Thymus (tissue), 11 donors: Measurements from ENCODE around the gene KNDC1. TPM values are rescaled to one million over a fixed set of nuclear protein-coding genes. Genes with fewer than 3 reads are reported as not detected.

Experiments
- DNase-seq, 9 donors: peaks; one replicate each; pipeline ENCODE4 v3.0.0-alpha.2; 2013; ENCODE audit warnings: low spot score in 9 of 9, low read depth in 6 of 9, missing footprints in 1 of 9
- H3K27ac ChIP-seq, 2 donors: one replicate each; pipeline ENCODE4 v1.5.1; 2013; ENCODE audit warnings: control low read depth in 1 of 2, low read depth in 1 of 2, low read length in 1 of 2, mild to moderate bottlenecking in 1 of 2, moderate library complexity in 1 of 2
- H3K27me3 ChIP-seq, 2 donors: one replicate each; pipeline ENCODE4 v1.5.1; 2013; ENCODE audit warnings: low read length in 1 of 2; ENCODE audit not compliant: control insufficient read depth in 2 of 2, insufficient read depth in 1 of 2
- H3K36me3 ChIP-seq, 2 donors: one replicate each; pipeline ENCODE4 v1.5.1; 2013; ENCODE audit warnings: low read length in 1 of 2, mild to moderate bottlenecking in 1 of 2, moderate library complexity in 1 of 2; ENCODE audit not compliant: control insufficient read depth in 2 of 2, insufficient read depth in 2 of 2
- H3K4me1 ChIP-seq, 2 donors: one replicate each; pipeline ENCODE4 v1.5.1; 2013; ENCODE audit warnings: low read length in 2 of 2; ENCODE audit not compliant: control insufficient read depth in 2 of 2, insufficient read depth in 2 of 2
- H3K4me3 ChIP-seq, 2 donors: one replicate each; pipeline ENCODE4 v1.5.1; 2013; ENCODE audit warnings: low read length in 2 of 2, control low read depth in 1 of 2, mild to moderate bottlenecking in 1 of 2
- H3K9me3 ChIP-seq, 2 donors: one replicate each; pipeline ENCODE4 v1.5.1; 2013; ENCODE audit warnings: low read length in 1 of 2, mild to moderate bottlenecking in 1 of 2; ENCODE audit not compliant: control insufficient read depth in 2 of 2, insufficient read depth in 1 of 2
- WGBS: extraction: QIAGEN DNeasy Blood & Tissue Kit; methylation state at CpG from one replicate; pipeline ENCODE4 v1.1.7; 2013; 5-methylcytosine and 5-hydroxymethylcytosine counted together
- polyA plus RNA-seq: library from polyadenylated mRNA; stranded (reverse); fragments of 200-250 nt; gene quantifications from one replicate; pipeline ENCODE4 v1.2.3, GENCODE V29; 2013
- total RNA-seq: library from RNA; stranded (reverse); fragments of 120-200 nt; gene quantifications from one replicate; pipeline ENCODE4 v1.2.4, GENCODE V29; 2013
- donor health status: healthy.

Gene KNDC1
- total and polyA plus RNA-seq, 2 donors = 0.02 to 0.19 TPM

GRCh38 chr10:133185916-133186315 lies 25.9 kb downstream of the KNDC1 start:
- 79% methylated on average over 27 of the region's 27 CpGs for WGBS
- no peak for DNase-seq
- H3K9me3 ChIP-seq = no peaks in the 10 kb centered on the region
- H3K4me1 ChIP-seq = no peaks in the 10 kb centered on the region
- H3K27ac ChIP-seq = no peak overlapping the region
- no peaks in the 10 kb centered on the region for H3K27me3 ChIP-seq
- no peaks in the 10 kb centered on the region for H3K36me3 ChIP-seq
- no peak overlapping the region for H3K4me3 ChIP-seq

- no peak for DNase-seq
- Histone ChIP-seq H3K36me3 (no peaks in the 10 kb centered on the region), H3K9me3 (no peaks in the 10 kb centered on the region), H3K4me3 (no peak overlapping the region), H3K27me3 (peaks cover 0 to under 1% of the 10 kb centered on the region in 2 donors), H3K4me1 (no peaks in the 10 kb centered on the region), H3K27ac (no peak overlapping the region)
- 86% methylated on average over 34 of the region's 34 CpGs for WGBS
Measured at GRCh38 chr10:133186416-133187090, 26.5 kb downstream of the KNDC1 start.

- Histone ChIP-seq H3K36me3 (no peaks in the 10 kb centered on the region), H3K4me1 (no peaks in the 10 kb centered on the region), H3K4me3 (no peak overlapping the region), H3K9me3 (no peaks in the 10 kb centered on the region), H3K27ac (no peak overlapping the region), H3K27me3 (peaks cover 0 to 2% of the 10 kb centered on the region in 2 donors)
- WGBS = 92% methylated on average over 38 of the region's 38 CpGs
- no peak for DNase-seq
Measured at GRCh38 chr10:133187091-133187905, 27.3 kb downstream of the KNDC1 start.

- peaks cover 0 to 2% of the 10 kb centered on the region in 2 donors for H3K27me3 ChIP-seq
- no peak overlapping the region for H3K27ac ChIP-seq
- H3K9me3 ChIP-seq = no peaks in the 10 kb centered on the region
- WGBS = 92% methylated on average over 38 of the region's 38 CpGs
- DNase-seq = no peak
- no peak overlapping the region for H3K4me3 ChIP-seq
- H3K4me1 ChIP-seq = no peaks in the 10 kb centered on the region
- H3K36me3 ChIP-seq = no peaks in the 10 kb centered on the region
Measured at GRCh38 chr10:133187906-133188681, 28.1 kb downstream of the KNDC1 start.

GRCh38 chr10:133189256-133189655 lies 29.2 kb downstream of the KNDC1 start:
- H3K4me1 ChIP-seq = no peaks in the 10 kb centered on the region
- H3K27ac ChIP-seq = no peak overlapping the region
- 93% methylated on average over 22 of the region's 22 CpGs for WGBS
- H3K27me3 ChIP-seq = peaks cover 0 to 2% of the 10 kb centered on the region in 2 donors
- H3K4me3 ChIP-seq = no peak overlapping the region
- no peak for DNase-seq
- H3K9me3 ChIP-seq = no peaks in the 10 kb centered on the region
- H3K36me3 ChIP-seq = no peaks in the 10 kb centered on the region

- H3K27ac ChIP-seq = no peak overlapping the region
- WGBS = 93% methylated on average over 14 of the region's 14 CpGs
- DNase-seq = no peak
- no peak overlapping the region for H3K4me3 ChIP-seq
- H3K36me3 ChIP-seq = no peaks in the 10 kb centered on the region
- no peaks in the 10 kb centered on the region for H3K4me1 ChIP-seq
- H3K9me3 ChIP-seq = no peaks in the 10 kb centered on the region
- H3K27me3 ChIP-seq = peaks cover 0 to 2% of the 10 kb centered on the region in 2 donors
Measured at GRCh38 chr10:133189726-133190125, 29.7 kb downstream of the KNDC1 start.

- H3K4me3 ChIP-seq = no peak overlapping the region
- peaks cover 0 to 2% of the 10 kb centered on the region in 2 donors for H3K27me3 ChIP-seq
- no peaks in the 10 kb centered on the region for H3K4me1 ChIP-seq
- H3K36me3 ChIP-seq = no peaks in the 10 kb centered on the region
- no peak overlapping the region for H3K27ac ChIP-seq
- DNase-seq = no peak
- H3K9me3 ChIP-seq = no peaks in the 10 kb centered on the region
- 98% methylated on average over 10 of the region's 10 CpGs for WGBS
Measured at GRCh38 chr10:133190225-133190624, 30.2 kb downstream of the KNDC1 start.

- Histone ChIP-seq H3K4me3 (no peak overlapping the region), H3K27me3 (peaks cover 0 to 2% of the 10 kb centered on the region in 2 donors), H3K27ac (no peak overlapping the region), H3K9me3 (no peaks in the 10 kb centered on the region), H3K36me3 (no peaks in the 10 kb centered on the region), H3K4me1 (no peaks in the 10 kb centered on the region)
- 93% methylated on average over 4 of the region's 4 CpGs for WGBS
- DNase-seq = no peak
Measured at GRCh38 chr10:133191651-133192050, 31.6 kb downstream of the KNDC1 start.

GRCh38 chr10:133194151-133194550 lies 34.1 kb downstream of the KNDC1 start:
- no peaks in the 10 kb centered on the region for H3K9me3 ChIP-seq
- 92% methylated on average over 4 of the region's 4 CpGs for WGBS
- peaks cover 0 to 2% of the 10 kb centered on the region in 2 donors for H3K27me3 ChIP-seq
- no peak overlapping the region for H3K4me3 ChIP-seq
- H3K36me3 ChIP-seq = no peaks in the 10 kb centered on the region
- no peaks in the 10 kb centered on the region for H3K4me1 ChIP-seq
- H3K27ac ChIP-seq = no peak overlapping the region
- no peak for DNase-seq
